Suprapubic skin (tissue), 4 donors: ENCODE results near the gene FITM1.

Source experiments
- EP300 ChIP-seq: sonication (generic); formaldehyde crosslinking; IDR thresholded peaks from one replicate; pipeline ENCODE4 v1.6.1; 2017; ENCODE audit warnings: antibody characterized with exemption
- POLR2A ChIP-seq, 2 donors: fragments of 450-650 bp; IDR thresholded peaks; one replicate each; pipeline ENCODE4 v1.6.1; 2017; ENCODE audit warnings: antibody characterized with exemption in 2 of 2, mild to moderate bottlenecking in 2 of 2, moderate library complexity in 2 of 2
- POLR2AphosphoS5 ChIP-seq, 3 donors: sonication (generic); formaldehyde crosslinking; IDR thresholded peaks; one replicate each; pipeline ENCODE4 v1.6.1; 2017; ENCODE audit warnings: antibody characterized with exemption in 3 of 3
- TF ChIP-seq, protein P1 (sequence below), 2 donors: fragments of 200-600 bp in 1 of 2; fragments of 450-650 bp in 1 of 2; sonication (generic) in 1 of 2; IDR thresholded peaks; one replicate each; pipeline ENCODE4 v1.5.1; 2016 to 2019; ENCODE audit warnings: antibody characterized with exemption in 2 of 2, mild to moderate bottlenecking in 1 of 2, moderate library complexity in 1 of 2

DNA sequence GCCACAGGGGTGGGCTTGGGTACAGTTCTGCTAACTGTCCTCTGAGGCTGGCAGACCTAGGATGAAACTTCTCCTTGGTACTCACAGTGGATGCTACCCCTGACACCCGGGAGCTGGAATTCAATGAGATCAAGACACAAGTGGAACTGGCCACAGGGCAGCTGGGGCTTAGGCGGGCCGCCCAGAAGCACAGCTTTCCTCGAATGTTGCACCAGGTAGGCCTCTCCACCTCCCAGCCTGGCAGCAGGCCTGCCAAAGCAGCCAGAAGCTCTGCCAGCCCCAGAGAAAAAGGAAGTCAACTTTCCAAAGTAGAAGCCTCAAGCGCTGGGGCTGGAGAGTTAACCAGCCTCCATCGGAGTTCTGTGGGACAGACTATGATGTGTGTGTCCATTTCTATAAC is 13.3 kb upstream of the FITM1 start:
- TF ChIP-seq, protein P1, sequence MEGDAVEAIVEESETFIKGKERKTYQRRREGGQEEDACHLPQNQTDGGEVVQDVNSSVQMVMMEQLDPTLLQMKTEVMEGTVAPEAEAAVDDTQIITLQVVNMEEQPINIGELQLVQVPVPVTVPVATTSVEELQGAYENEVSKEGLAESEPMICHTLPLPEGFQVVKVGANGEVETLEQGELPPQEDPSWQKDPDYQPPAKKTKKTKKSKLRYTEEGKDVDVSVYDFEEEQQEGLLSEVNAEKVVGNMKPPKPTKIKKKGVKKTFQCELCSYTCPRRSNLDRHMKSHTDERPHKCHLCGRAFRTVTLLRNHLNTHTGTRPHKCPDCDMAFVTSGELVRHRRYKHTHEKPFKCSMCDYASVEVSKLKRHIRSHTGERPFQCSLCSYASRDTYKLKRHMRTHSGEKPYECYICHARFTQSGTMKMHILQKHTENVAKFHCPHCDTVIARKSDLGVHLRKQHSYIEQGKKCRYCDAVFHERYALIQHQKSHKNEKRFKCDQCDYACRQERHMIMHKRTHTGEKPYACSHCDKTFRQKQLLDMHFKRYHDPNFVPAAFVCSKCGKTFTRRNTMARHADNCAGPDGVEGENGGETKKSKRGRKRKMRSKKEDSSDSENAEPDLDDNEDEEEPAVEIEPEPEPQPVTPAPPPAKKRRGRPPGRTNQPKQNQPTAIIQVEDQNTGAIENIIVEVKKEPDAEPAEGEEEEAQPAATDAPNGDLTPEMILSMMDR (IDR thresholded peaks at IDR 0.05) = no peak
- TF ChIP-seq POLR2A (IDR thresholded peaks at IDR 0.05) = no peak
- TF ChIP-seq POLR2AphosphoS5 (IDR thresholded peaks at IDR 0.05) = no peak
- TF ChIP-seq EP300 = no peak
